ENCODE results near the gene CEBPZOS. TPM values are rescaled to one million over a fixed set of nuclear protein-coding genes. Genes with fewer than 3 reads are reported as not detected.
A peak's percentile ranks its signal among the peaks of the same experiment; 100 is the strongest.

The CEBPZOS gene
- total RNA-seq = 10 to 100 TPM; 35.3 to 41.1 (median 37.0) TPM

GRCh38 chr2:37196320-37197195 is at the start of gene CEBPZOS:
Gene CEBPZOS (plus strand): TSS chr2:37196496. CDS start chr2:37199705, 3,209 bp downstream.
- ATAC-seq (peak; percentile 80 to 90), DNase-seq (peak; percentile 91)
- Mint-ChIP-seq H3K36me3 (ENCODE audit: insufficient read depth) (peaks cover 8% of the 10 kb centered on the region), H3K4me1 (ENCODE audit: low read depth) (peaks cover 33% of the 10 kb centered on the region), H3K9me3 (no peaks in the 10 kb centered on the region), H3K4me3 (peak within 1 kb of the TSS; percentile 98), H3K27me3 (ENCODE audit: low read depth) (no peaks in the 10 kb centered on the region)

GRCh38 chr2:37148325-37148724 is 48.0 kb upstream of the CEBPZOS start:
- ATAC-seq (no peak), DNase-seq (no peak)
- peaks cover 34% of the 10 kb centered on the region for H3K4me1 Mint-ChIP-seq (ENCODE audit: low read depth)
- H3K36me3 Mint-ChIP-seq (ENCODE audit: insufficient read depth) = peaks cover 35% of the 10 kb centered on the region
- H3K9me3 Mint-ChIP-seq = no peaks in the 10 kb centered on the region
- no peaks in the 10 kb centered on the region for H3K27me3 Mint-ChIP-seq (ENCODE audit: low read depth)
- no peak overlapping the region for H3K4me3 Mint-ChIP-seq

GRCh38 chr2:37149626-37150322 is 46.5 kb upstream of the CEBPZOS start:
- peaks cover 5% of the 10 kb centered on the region for H3K9me3 Mint-ChIP-seq
- no peaks in the 10 kb centered on the region for H3K27me3 Mint-ChIP-seq (ENCODE audit: low read depth)
- peaks cover 36% of the 10 kb centered on the region for H3K36me3 Mint-ChIP-seq (ENCODE audit: insufficient read depth)
- peaks cover 45% of the 10 kb centered on the region for H3K4me1 Mint-ChIP-seq (ENCODE audit: low read depth)
- peak overlapping the region; percentile 47 for H3K4me3 Mint-ChIP-seq
- DNase-seq (no peak), ATAC-seq (peak; percentile 48 to 70)

- peaks cover 5% of the 10 kb centered on the region for H3K9me3 Mint-ChIP-seq
These were observed 43.1 kb upstream of the CEBPZOS start for GRCh38 chr2:37153224-37153623.

GRCh38 chr2:37154785-37155184 is 41.5 kb upstream of the CEBPZOS start:
- H3K4me3 Mint-ChIP-seq = no peak overlapping the region
- no peak for ATAC-seq
- H3K4me1 Mint-ChIP-seq (ENCODE audit: low read depth) = peaks cover 72% of the 10 kb centered on the region
- peaks cover 5% of the 10 kb centered on the region for H3K9me3 Mint-ChIP-seq
- no peak for DNase-seq
- H3K27me3 Mint-ChIP-seq (ENCODE audit: low read depth) = no peaks in the 10 kb centered on the region
- peaks cover 21% of the 10 kb centered on the region for H3K36me3 Mint-ChIP-seq (ENCODE audit: insufficient read depth)

More at GRCh38 chr2:37153224-37153623, 43.1 kb upstream of the CEBPZOS start:
- Mint-ChIP-seq H3K27me3 (ENCODE audit: low read depth) (no peaks in the 10 kb centered on the region), H3K4me3 (no peak overlapping the region), H3K4me1 (ENCODE audit: low read depth) (peaks cover 72% of the 10 kb centered on the region), H3K36me3 (ENCODE audit: insufficient read depth) (peaks cover 29% of the 10 kb centered on the region)
- no peak for DNase-seq
- no peak for ATAC-seq

- peaks cover 5% of the 10 kb centered on the region for H3K9me3 Mint-ChIP-seq
- peak; percentile 25 for DNase-seq
These were observed 40.0 kb upstream of the CEBPZOS start for GRCh38 chr2:37156071-37156856.

GRCh38 chr2:37156857-37157714 is 39.2 kb upstream of the CEBPZOS start, which contains the start of gene EIF2AK2:
Gene EIF2AK2 (minus strand): TSS chr2:37156980. CDS start chr2:37147806, 9,174 bp downstream.
- peak within 1 kb of the TSS; percentile 87 for H3K4me3 Mint-ChIP-seq
- ATAC-seq (peak; percentile 92 to 96), DNase-seq (peak; percentile 71)
- peaks cover 5% of the 10 kb centered on the region for H3K9me3 Mint-ChIP-seq
- peaks cover 18% of the 10 kb centered on the region for H3K36me3 Mint-ChIP-seq (ENCODE audit: insufficient read depth)
- H3K4me1 Mint-ChIP-seq (ENCODE audit: low read depth) = peaks cover 66% of the 10 kb centered on the region
- no peaks in the 10 kb centered on the region for H3K27me3 Mint-ChIP-seq (ENCODE audit: low read depth)

More at GRCh38 chr2:37156071-37156856, 40.0 kb upstream of the CEBPZOS start:
- Mint-ChIP-seq H3K4me1 (ENCODE audit: low read depth) (peaks cover 65% of the 10 kb centered on the region), H3K36me3 (ENCODE audit: insufficient read depth) (peaks cover 20% of the 10 kb centered on the region), H3K27me3 (ENCODE audit: low read depth) (no peaks in the 10 kb centered on the region), H3K4me3 (peak overlapping the region; percentile 87)
- ATAC-seq = peak; percentile 38 to 44

- H3K9me3 Mint-ChIP-seq = peaks cover 6% of the 10 kb centered on the region
- peaks cover 10% of the 10 kb centered on the region for H3K4me1 Mint-ChIP-seq (ENCODE audit: low read depth)
- H3K36me3 Mint-ChIP-seq (ENCODE audit: insufficient read depth) = peaks cover 4% of the 10 kb centered on the region
- DNase-seq (no peak), ATAC-seq (no peak)
- peaks cover 1% of the 10 kb centered on the region for H3K27me3 Mint-ChIP-seq (ENCODE audit: low read depth)
- H3K4me3 Mint-ChIP-seq = no peak overlapping the region
These were observed 31.5 kb upstream of the CEBPZOS start for GRCh38 chr2:37164757-37165156.

GRCh38 chr2:37167636-37168180 is 28.6 kb upstream of the CEBPZOS start:
- Mint-ChIP-seq H3K36me3 (ENCODE audit: insufficient read depth) (peaks cover 4% of the 10 kb centered on the region), H3K9me3 (peaks cover 6% of the 10 kb centered on the region), H3K27me3 (ENCODE audit: low read depth) (peaks cover 1% of the 10 kb centered on the region), H3K4me1 (ENCODE audit: low read depth) (no peaks in the 10 kb centered on the region), H3K4me3 (no peak overlapping the region)
- ATAC-seq = no peak
- DNase-seq = no peak

- ATAC-seq (peak; percentile 58 to 78), DNase-seq (peak; percentile 19)
These were observed 27.9 kb upstream of the CEBPZOS start for GRCh38 chr2:37168217-37168981.

GRCh38 chr2:37171624-37171950 is 24.7 kb upstream of the CEBPZOS start:
- Mint-ChIP-seq H3K4me3 (no peak overlapping the region), H3K36me3 (ENCODE audit: insufficient read depth) (no peaks in the 10 kb centered on the region), H3K4me1 (ENCODE audit: low read depth) (no peaks in the 10 kb centered on the region), H3K9me3 (no peaks in the 10 kb centered on the region), H3K27me3 (ENCODE audit: low read depth) (no peaks in the 10 kb centered on the region)
- no peak for DNase-seq
- no peak for ATAC-seq

More at GRCh38 chr2:37168217-37168981, 27.9 kb upstream of the CEBPZOS start:
- H3K4me3 Mint-ChIP-seq = no peak overlapping the region
- H3K36me3 Mint-ChIP-seq (ENCODE audit: insufficient read depth) = peaks cover 4% of the 10 kb centered on the region
- no peaks in the 10 kb centered on the region for H3K4me1 Mint-ChIP-seq (ENCODE audit: low read depth)
- H3K27me3 Mint-ChIP-seq (ENCODE audit: low read depth) = peaks cover 1% of the 10 kb centered on the region
- H3K9me3 Mint-ChIP-seq = peaks cover 6% of the 10 kb centered on the region

- ATAC-seq (no peak), DNase-seq (no peak)
- no peaks in the 10 kb centered on the region for H3K27me3 Mint-ChIP-seq (ENCODE audit: low read depth)
- no peaks in the 10 kb centered on the region for H3K9me3 Mint-ChIP-seq
- no peak overlapping the region for H3K4me3 Mint-ChIP-seq
- H3K4me1 Mint-ChIP-seq (ENCODE audit: low read depth) = no peaks in the 10 kb centered on the region
- H3K36me3 Mint-ChIP-seq (ENCODE audit: insufficient read depth) = no peaks in the 10 kb centered on the region
These were observed 22.6 kb upstream of the CEBPZOS start for GRCh38 chr2:37173741-37174140.

All from activated T-cell treated with anti-CD3 and anti-CD28 coated beads, Interleukin-2, amount 50 U/mL, for 4 hours (primary cell).